Femur (tissue), 1 donor: ENCODE results near the gene LRRC8A.
"Not testable (repeated sequence)": the region's sequence is repeated elsewhere in the genome, so short reads cannot be mapped to it uniquely, and the experiment has no call there.

Source experiments
- DNase-seq: peaks from one replicate; pipeline ENCODE4 v3.0.0-alpha.2; 2017

The LRRC8A gene

DNA sequence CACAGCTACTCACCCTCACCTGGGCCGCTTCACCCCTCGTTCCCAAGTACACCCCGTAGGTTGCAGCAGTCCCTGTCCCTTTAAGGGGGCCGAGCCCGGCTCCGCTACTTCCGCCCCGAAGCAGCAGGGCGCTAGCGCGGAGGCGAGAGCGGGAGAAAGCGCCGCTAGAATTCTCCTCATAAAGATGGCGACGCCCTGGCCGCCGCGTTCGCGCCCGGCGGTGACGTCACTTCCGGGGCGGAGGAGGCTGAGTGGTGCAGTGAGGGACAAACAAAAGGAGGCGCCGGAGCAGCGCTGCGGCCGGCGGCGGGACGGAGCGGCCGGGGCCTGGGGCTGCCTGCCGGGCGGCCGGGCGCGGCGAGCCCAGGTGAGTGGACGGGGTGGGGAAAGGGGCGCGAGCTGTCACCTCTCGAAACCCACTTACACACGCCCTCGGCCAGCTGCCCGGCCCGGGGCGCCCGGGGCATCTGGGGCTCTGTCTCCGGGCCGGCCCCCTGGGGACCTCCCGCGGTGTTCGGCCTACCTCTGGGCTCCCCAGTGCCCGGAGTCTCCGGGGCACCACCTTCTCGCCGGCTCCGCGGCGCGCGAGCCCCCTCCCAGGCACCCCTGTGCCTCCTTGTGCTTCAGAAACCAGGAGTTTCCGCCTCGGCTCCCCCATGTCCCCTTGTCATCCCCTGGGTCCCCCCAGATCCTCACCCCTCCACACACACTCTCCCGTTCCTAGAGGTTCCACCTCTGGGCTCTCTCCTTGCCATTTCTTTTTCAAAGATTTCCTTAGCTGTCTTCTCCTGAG is at the start of gene LRRC8A, which contains the start of gene KYAT1:
Gene LRRC8A, plus strand, starts transcription at position 250 of the 793 bp plus-strand sequence. CDS start 25,032 bp downstream, outside the sequence.
Gene KYAT1, minus strand, starts transcription at position 67 of the 793 bp plus-strand sequence. CDS start 36,545 bp downstream, outside the sequence.
- DNase-seq: peak; percentile 98

DNA sequence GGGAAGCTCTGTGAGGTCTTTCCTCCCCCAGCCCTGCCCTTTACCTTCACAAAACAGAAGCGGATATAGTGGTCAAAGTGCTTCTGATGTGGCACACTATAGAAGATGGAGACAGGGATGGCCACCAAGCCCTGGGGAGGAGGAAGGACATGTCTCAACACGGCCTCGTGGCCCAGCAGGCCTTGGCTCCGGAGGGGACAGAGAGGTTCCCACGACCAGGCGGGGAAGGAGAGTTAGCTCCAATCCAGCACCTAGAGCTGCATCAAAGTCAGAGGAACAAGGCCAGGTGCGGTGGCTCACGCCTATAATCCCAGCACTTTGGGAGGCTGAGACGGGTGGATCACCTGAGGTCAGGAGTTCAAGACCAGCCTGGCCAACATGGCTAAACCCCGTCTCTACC is 48.2 kb upstream of the LRRC8A start:
- no peak for DNase-seq

DNA sequence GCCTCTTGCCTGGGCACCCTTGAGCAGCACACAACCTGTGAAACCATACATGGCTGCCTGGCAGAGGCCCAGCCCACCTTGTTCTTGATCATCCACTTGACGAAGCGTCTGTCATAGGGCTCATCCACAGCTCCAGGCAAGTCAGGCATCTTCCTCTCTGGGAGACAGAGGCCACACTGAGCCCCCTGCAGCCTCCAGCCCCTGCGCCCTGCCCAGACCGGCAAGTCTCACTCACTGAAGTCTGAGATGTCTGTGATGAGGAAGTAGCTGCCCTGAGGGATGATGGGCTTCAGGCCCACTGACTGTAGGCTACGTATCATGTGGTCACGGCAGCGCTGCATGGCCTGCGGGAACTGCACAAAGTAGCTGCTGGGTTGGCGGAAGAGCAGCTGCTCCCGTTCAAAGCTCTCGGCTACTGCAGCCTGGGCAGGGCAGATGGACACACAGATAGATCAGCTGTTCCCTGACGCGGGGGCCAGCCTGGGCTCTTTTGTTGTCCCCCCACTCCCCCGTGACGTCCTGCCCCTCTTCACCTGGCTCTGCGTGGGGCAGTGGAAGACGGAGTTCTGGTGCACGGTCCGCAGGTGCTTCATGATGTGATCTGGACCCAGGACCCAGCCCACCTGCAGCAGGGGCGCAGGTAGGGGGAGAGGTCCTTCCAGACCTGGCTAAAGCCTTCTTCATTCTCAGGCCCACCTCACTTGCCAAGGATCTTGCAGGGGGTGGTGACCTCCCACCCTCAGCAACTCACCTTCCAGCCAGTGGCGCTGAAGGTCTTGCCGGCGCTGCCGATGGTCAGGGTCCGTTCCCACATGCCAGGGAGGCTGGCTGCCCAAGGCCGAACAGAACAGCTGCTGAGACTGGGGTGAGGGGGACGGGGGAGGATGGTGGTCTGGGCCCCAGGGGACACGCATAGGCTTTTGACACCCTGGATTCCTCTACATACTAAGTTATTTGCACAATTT is 46.4 kb upstream of the LRRC8A start:
- no peak for DNase-seq

DNA sequence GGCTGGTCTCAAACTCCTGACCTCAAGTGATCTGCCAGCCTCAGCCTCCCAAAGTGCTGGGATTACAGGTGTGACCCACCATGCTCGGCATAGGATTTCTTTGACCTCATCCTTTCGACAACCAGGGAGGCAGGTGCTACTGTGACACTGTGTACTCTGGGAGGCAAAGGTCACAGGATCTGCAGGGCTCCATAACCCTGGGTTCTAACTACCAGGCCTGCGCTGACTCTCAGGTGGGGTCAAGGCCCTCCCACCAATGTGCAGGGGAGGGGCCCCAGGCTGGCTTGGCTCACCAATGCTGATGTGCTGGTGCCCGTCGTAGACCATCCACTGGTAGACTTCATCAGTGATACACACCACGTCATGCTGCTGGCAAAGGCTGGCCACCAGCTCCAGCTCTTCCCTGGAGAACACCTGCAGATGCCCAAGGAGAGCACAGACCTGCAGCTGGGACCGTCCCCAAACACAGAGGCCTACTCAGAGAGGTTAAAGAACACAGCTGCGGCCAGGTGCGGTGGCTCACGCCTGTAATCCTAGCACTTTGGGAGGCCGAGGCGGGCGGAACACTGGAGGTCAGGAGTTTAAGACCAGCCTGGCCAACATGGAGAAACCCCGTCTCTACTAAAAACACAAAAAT is 45.3 kb upstream of the LRRC8A start:
- no peak for DNase-seq

DNA sequence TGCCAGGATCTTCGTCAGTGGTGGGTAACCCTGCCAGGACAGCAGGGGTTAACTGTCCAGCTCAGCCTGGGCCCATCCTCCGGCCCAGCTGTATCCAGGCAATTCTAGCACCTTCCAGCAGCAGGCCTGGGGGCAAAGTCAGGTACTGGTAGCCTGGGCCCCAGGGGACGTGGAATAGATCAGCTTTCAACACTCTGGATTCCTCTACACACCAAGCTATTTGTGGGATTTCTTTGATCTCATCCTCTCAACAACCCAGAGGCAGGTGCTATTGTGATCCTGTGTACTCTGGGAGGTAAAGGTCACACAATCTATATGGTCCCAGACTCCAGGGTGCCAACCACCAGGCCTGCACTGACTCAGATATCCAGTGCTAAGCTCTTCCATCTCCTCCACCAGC is 43.6 kb upstream of the LRRC8A start:
- no peak for DNase-seq

DNA sequence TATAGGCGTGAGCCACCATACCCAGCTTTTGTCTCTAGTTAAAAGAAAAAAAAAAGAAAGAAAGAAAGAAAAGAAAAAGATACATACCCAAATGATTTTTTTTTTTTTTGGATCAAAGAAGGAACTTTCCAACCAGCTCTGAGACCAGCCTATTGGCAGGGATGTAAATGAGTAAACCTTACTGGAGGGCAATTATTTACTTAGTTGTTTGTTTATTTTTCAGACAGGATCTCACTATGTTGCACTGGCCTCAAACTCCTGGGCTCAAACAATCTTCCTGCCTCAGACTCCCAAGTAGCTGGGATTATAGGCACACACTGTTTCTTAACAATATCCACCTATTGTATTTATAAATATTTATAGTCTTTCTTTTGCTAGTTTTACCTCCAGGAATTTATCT is 41.4 kb upstream of the LRRC8A start:
- no peak for DNase-seq

DNA sequence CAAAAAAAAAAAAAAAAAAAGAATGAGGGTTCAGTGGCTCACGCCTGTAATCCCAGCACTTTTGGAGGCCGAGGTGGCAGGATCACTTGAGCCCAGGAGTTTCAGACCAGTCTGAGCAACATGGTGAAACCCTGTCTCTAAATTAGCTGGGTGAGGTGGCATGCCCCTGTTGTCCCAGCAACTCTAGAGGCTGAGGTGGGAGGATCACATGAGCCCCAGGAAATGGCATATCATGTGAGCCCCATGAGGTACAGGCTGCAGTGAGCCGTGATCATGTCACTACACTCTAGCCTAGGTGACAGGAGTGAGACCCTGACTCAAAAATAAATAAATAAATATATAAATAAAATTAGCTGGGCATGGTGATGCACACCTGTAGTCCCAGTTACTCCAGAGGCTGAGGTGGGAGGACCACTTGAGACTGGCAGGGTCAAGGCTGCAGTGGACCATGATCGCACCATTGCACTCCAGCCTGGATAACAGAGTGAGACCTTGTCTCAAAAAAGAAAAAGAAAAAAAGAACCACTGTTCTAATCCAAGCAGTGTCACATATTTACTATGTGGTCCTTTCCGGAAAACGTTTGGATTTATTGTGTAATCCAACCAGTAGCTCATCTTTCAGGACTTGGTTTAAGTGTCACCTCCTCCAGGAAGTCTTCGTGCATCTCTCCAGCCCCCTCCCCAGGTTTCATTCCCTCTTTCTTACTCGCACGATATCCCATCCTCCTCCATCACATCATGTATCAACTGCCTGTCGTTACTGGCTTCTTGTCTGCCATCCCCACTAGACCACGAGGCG is 40.0 kb upstream of the LRRC8A start:
- no peak for DNase-seq

DNA sequence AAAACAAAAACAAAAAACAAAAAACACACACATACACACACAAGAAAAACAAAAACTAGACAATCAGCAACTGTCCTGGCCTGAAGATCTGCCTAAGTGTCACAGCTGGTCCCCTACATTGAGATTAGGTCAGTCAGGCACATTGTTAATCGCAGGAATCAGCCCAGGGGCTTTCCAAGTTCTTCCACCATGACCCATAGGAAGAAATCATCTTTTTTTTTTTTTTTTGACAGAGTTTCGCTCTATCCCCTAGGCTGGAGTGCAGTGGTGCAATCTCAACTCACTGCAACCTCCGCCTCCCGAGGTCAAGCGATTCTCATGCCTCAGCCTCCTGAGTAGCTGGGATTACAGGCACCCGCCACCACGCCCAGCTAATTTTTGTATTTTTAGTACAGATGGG is 38.8 kb upstream of the LRRC8A start:
- not testable (repeated sequence) for DNase-seq

DNA sequence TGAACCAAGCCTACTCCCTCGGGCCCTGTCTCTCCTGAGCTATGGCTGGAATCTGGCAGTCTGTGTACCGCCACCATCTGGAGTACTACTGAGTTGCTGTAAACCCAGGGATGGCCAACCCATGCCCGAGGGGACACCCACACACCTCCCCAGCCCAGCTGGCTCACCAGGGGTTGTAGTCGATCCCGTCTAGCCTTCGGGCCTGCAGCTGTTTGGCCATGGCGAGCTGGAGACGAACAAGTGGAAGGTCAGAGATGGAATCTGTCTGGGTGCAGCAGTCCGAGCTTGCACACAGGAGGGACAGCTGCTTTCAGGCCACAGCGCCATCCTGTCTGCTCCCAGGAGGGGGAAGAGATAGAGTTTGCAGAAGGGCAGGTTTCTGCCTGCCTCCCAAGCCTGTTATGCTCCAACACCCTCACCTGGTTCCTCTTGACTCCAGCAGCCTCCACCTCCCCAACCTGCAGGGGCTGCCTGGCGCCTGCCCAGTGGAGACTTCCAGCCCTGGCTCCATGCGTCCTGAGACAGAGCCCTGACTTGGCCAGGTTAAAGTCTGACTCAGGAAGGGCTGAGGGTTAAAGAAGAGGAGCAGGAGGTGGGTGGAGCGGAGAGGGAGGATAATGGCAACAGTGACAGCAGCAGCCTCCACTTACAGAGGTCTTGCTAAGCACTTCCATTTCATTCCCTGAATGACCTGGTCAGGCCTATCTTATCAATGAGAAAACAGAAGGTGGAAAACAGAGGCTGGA is 36.6 kb upstream of the LRRC8A start:
- no peak for DNase-seq

DNA sequence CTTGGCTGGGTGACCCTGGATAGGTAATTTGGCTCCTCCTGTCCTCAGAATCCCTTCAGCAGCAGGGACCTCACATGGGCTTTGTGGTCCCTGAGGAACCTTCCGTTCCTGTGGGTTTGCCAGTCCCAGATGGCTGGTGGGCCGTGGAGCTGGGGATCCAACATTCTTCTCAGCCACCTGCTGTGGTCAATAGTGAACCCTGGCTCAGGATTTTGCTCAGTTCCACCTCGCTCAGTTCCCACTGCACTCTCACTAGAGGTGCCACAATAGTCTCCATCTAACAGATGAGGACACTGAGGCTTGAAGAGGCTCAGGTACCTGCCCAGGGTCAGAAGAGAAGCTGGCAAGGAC is 35.3 kb upstream of the LRRC8A start:
- DNase-seq: no peak

DNA sequence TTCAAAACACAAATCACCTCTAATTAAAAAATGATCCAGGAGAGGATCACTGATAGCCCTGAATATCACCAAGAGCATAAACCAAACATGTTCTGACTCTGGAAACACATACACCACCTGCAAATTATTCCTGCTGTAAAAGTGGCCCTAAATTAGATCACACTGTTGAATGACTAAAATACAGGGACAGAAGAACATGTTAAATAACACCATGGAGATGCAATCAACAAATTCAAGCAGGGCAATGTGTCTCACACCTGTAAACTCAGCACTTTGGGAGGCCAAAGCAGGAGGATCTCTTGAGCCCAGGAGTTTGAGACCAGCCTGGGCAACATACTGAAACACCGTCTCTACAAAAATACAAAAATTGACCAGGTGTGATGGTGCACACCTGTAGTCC is 34.1 kb upstream of the LRRC8A start:
- DNase-seq: no peak

DNA sequence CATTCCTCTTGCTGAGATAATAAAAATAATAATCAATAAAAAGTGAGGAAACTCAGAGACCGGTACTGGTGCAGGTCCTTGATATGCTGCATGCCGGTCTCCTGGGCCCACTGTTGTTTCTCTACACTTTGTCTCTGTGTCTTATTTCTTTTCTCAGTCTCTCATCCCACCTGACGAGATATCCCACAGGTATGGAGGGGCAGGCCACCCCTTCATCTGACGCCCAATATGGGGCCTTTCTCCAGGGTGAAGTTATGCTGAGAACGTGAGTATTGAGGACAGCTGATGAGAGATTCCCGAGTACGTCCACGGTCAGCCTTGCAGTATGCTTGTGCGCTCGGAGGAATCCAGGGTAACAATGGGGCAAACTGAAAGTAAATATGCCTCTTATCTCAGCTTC is 30.9 kb upstream of the LRRC8A start:
- DNase-seq: not testable (repeated sequence)

DNA sequence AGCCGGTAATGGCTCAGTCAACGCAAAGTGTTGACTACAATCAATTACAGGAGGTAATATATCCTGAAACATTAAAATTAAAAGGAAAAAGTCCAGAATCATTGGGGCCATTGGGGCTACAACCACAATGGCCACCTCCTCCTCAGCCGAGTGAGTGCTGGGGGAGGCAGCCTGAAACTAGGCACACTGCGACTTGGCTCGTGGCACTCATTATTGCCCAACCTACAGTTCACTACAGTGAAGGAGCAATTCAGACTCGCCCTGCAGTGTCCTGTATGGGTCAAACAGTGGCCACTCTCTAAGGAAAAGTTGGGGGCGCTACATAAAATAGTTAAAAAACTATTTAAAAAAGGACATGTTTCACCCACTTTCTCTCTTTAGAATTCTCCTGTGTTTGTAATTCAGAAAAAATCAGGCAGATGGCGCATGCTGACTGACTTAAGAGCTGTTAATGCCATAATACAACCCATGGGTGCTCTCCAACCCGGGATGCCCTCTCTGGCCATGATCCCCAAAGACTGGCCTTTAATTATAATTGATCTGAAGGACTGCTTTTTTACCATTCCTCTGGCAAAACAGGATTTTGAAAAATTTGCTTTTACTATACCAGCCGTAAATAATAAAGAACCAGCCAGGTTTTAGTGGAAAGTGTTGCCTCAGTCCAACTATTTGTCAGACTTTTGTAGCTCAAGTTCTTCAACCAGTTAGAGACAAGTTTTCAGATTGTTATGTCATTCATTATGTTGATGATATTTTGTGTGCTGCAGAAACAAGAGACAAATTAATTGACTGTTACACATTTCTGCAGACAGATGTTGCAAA is 29.9 kb upstream of the LRRC8A start:
- not testable (repeated sequence) for DNase-seq

DNA sequence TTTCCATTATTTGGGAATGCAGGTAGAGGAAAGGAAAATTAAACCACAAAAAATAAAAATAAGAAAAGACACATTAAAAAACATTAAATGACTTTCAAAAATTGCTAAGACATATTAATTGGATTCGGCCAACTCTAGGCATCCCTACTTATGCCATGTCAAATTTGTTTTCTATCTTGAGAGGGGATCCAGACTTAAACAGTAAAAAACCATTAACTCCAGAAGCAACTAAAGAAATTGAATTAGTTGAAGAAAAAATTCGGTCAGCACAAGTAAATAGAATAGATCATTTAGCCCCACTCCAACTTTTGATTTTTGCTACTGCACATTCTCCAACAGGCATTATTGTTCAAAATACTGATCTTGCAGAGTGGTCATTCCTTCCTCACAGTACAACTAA is 29.3 kb upstream of the LRRC8A start:
- DNase-seq: not testable (repeated sequence)

DNA sequence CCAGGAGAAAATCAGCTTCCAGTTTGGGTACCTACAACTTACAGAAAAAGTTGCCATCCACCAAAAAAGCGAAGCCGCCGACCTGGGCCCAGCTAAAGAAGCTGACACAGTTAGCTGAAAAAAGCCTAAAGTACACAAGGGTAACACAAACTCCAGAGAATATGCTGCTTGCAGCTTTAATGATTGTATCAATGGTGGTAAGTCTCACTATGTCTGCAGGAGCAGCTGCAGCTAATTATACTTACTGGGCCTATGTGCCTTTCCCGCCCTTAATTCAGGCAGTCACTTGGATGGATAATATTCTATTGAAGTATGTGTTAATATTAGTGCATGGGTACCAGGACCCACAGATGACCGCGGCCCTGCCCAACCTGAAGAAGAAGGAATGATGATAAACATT is 27.5 kb upstream of the LRRC8A start:
- DNase-seq: not testable (repeated sequence)

DNA sequence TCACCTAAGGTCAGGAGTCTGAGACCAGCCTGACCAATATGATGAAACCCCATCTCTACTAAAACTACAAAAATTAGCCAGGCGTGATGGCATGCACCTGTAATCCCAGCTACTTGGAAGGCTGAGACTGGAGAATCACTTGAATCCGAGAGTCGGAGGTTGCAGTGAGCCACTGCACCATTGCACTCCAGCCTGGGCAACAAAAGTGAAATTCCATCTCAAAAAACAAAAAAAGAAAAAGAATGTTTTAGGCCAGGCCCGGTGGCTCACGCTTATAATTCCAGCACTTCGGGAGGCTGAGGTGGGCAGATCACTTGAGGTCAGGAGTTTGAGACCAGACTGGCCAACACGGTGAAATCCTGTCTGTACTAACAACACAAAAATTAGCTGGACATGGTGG is 23.5 kb upstream of the LRRC8A start:
- DNase-seq: not testable (repeated sequence)

DNA sequence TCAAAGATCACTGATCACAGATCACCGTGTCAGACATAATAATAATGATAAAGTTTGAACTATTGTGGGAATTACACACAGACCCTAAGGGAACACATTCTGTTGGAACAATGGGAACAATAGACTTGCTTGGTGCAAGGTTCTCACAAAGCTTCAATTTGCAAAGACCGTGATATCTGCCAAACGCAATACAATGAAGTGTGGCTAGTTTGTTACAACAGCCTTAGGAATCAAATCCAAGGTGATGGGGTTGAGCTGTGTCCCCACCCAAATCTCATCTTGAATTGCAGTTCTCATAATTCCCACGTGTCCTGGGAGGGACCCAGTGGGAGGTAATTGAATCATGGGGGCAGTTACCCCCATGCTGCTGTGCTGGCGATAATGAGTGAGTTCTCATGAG is 21.0 kb upstream of the LRRC8A start:
- DNase-seq: no peak

DNA sequence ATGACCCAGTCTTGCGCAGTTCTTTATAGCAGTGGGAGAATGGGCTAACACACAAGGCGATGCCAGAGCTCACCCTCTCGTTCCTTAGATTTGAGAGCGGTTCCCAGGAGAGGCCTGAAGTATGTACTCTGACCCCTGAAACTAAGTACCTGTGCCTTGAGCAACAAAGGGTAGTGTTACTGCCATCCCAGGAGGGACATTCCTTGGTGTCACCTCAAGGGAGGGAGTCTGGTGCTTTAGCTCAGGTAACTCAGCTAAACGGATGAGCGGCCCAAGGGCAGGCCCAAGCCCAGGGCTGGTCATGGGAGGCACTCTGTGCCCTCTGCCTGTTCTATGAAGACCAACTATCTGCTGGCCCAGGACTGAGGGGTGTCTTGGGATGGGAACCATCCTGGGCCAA is 20.4 kb upstream of the LRRC8A start:
- DNase-seq: no peak

DNA sequence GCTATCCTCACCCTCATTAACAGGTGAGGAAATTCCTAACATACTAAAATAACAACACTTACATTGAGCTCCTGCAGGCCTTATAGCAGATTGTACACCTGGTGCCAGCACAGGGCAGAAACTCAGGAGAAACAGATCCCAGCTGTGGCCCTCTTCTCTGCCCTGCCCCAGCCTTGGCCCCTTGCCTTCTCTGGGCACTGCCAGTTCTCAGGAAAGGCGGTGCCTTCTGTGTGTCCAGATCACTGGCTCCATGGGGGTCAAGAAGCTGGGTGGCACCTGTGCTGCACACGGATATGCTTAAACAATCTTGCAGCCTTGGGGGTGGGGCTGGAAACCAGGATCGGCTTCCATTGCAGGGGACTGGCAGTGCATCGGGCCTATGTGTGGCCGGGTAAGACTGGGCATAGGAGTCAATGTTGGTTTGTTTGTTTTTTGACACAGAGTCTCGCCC is 19.5 kb upstream of the LRRC8A start:
- no peak for DNase-seq

DNA sequence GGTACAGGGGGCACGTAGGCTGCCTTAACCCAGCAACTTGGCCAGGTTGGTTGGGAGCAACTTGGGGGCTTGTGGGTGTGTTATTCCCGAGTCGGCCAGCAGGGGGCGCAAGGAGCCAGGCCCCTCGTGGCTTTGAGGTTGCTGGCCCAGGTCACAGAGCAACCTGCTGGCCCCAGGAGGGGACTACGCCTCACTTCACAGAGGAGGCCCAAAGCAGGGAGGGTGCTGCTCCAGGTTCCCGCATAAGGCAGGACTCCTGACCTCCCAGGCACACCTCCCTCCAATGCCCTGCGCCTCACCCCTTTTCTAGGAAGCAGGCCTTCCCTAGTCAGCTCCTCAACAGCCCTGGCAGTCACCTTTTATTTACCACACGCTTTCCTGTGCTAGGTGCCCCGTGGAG is 18.3 kb upstream of the LRRC8A start:
- peak; percentile 73 for DNase-seq
